ENCODE results near the gene MAPK6. TPM values are rescaled to one million over a fixed set of nuclear protein-coding genes. Genes with fewer than 3 reads are reported as not detected.
"Not testable (repeated sequence)": the region's sequence is repeated elsewhere in the genome, so short reads cannot be mapped to it uniquely, and the experiment has no call there.

Gene MAPK6
- polyA plus RNA-seq, 3 donors: 8.6 to 11.0 (median 10.2) TPM

DNA sequence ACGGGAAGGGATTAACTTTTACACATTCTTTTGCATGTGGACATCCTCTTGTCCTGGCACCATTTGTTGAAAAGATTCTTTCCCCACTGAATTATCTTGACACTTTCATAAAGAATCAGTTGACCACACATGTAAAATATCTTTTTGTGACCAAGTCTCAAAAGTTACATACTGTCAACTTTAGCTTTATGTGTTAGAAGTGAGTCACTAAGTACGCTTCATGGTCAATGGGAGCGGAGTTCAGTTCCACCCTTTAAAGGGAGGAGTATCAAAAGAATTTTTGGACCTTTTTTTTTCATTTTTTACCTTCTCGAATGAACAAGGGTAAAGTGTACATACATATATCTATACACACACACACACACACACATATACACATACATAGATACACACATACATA, 35.4 kb downstream of the MAPK6 start:
- DNase-seq: no peak
- Histone ChIP-seq H3K9ac (ENCODE audit: insufficient read depth, low read length, poor library complexity, severe bottlenecking) (no peak overlapping the region), H3K4me2 (replicated peaks; ENCODE audit: extremely low read depth, low read length, poor library complexity, severe bottlenecking) (no peak overlapping the region), H3K79me2 (ENCODE audit: insufficient read depth, low read length) (peaks cover 30% of the 10 kb centered on the region), H3K27me3 (ENCODE audit: control insufficient read depth in 2 of 2, insufficient read depth in 2 of 2, low read length in 2 of 2) (no peaks in the 10 kb centered on the region), H3K4me1 (ENCODE audit: control insufficient read depth in 1 of 2, insufficient read depth in 2 of 2, low read length in 2 of 2) (peaks cover 44 to 54% of the 10 kb centered on the region in 2 donors), H3K9me3 (replicated peaks in 1 of 2; ENCODE audit: control insufficient read depth in 1 of 2, insufficient read depth in 1 of 2, low read length in 2 of 2) (no peaks in the 10 kb centered on the region), H3K4me3 (replicated peaks in 1 of 3; ENCODE audit: low read depth in 2 of 3, low read length in 3 of 3) (no peak overlapping the region), H3K36me3 (replicated peaks in 1 of 2; ENCODE audit: control insufficient read depth in 1 of 2, insufficient read depth in 2 of 2, low read length in 2 of 2) (peaks cover 7 to 25% of the 10 kb centered on the region in 2 donors), H2AFZ (ENCODE audit: insufficient read depth, low read depth, low read length, poor library complexity, severe bottlenecking) (no peak overlapping the region), H3K27ac (ENCODE audit: low read depth in 1 of 2, low read length in 2 of 2) (no peak overlapping the region), H4K20me1 (ENCODE audit: insufficient read depth, low read length) (peaks cover 11% of the 10 kb centered on the region)
- Mint-ChIP-seq H3K4me1 (peaks cover 33% of the 10 kb centered on the region), H3K9me3 (peaks cover 0 to 2% (median 0%) of the 10 kb centered on the region in 7 donors), H3K4me3 (no peak overlapping the region), H3K27ac (no peak overlapping the region), H3K36me3 (peaks cover 29 to 41% of the 10 kb centered on the region in 2 donors), H3K27me3 (ENCODE audit: low read depth in 3 of 3) (no peaks in the 10 kb centered on the region)
- intact Hi-C loops (cut with micrococcal nuclease): no loop called here
- no CpG with 5 or more reads among the region's 4 CpGs for WGBS (ENCODE audit: insufficient coverage)
- TF ChIP-seq, protein P1, sequence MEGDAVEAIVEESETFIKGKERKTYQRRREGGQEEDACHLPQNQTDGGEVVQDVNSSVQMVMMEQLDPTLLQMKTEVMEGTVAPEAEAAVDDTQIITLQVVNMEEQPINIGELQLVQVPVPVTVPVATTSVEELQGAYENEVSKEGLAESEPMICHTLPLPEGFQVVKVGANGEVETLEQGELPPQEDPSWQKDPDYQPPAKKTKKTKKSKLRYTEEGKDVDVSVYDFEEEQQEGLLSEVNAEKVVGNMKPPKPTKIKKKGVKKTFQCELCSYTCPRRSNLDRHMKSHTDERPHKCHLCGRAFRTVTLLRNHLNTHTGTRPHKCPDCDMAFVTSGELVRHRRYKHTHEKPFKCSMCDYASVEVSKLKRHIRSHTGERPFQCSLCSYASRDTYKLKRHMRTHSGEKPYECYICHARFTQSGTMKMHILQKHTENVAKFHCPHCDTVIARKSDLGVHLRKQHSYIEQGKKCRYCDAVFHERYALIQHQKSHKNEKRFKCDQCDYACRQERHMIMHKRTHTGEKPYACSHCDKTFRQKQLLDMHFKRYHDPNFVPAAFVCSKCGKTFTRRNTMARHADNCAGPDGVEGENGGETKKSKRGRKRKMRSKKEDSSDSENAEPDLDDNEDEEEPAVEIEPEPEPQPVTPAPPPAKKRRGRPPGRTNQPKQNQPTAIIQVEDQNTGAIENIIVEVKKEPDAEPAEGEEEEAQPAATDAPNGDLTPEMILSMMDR (IDR thresholded peaks at IDR 0.05): no peak

DNA sequence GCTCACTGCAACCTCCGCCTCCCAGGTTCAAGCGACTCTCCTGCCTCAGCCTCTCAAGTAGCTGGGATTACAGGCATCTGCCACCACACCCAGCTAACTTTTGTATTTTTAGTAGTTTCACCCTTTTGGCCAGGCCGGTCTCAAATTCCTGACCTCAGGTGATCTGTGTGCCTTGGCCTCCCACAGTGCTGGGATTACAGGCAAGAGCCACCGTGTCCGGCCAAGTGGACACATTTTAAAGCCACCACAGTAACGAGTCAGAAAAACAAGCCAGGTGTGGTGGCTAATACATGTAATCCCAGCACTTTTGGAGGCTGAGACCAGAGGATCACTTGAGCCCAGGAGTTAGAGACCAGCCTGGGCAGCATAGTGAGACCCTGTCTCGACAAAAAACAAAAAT, 35.8 kb downstream of the MAPK6 start:
- H3K4me2 ChIP-seq (replicated peaks; ENCODE audit: extremely low read depth, low read length, poor library complexity, severe bottlenecking); H3K27me3 ChIP-seq (ENCODE audit: control insufficient read depth in 2 of 2, insufficient read depth in 2 of 2, low read length in 2 of 2); H3K9me3 Mint-ChIP-seq; H3K9me3 ChIP-seq (replicated peaks in 1 of 2; ENCODE audit: control insufficient read depth in 1 of 2, insufficient read depth in 1 of 2, low read length in 2 of 2); H3K4me3 ChIP-seq (replicated peaks in 1 of 3; ENCODE audit: low read depth in 2 of 3, low read length in 3 of 3); DNase-seq; H2AFZ ChIP-seq (ENCODE audit: insufficient read depth, low read depth, low read length, poor library complexity, severe bottlenecking); H3K27me3 Mint-ChIP-seq (ENCODE audit: low read depth in 3 of 3); H3K4me3 Mint-ChIP-seq; H3K9ac ChIP-seq (ENCODE audit: insufficient read depth, low read length, poor library complexity, severe bottlenecking); intact Hi-C loops (cut with micrococcal nuclease); H3K27ac ChIP-seq (ENCODE audit: low read depth in 1 of 2, low read length in 2 of 2): not testable (repeated sequence)
- Histone ChIP-seq H3K4me1 (ENCODE audit: control insufficient read depth in 1 of 2, insufficient read depth in 2 of 2, low read length in 2 of 2) (peaks cover 43 to 52% of the 10 kb centered on the region in 2 donors), H3K36me3 (replicated peaks in 1 of 2; ENCODE audit: control insufficient read depth in 1 of 2, insufficient read depth in 2 of 2, low read length in 2 of 2) (peaks cover 11 to 30% of the 10 kb centered on the region in 2 donors), H4K20me1 (ENCODE audit: insufficient read depth, low read length) (peaks cover 11% of the 10 kb centered on the region), H3K79me2 (ENCODE audit: insufficient read depth, low read length) (peaks cover 28% of the 10 kb centered on the region)
- Mint-ChIP-seq H3K4me1 (peaks cover 31% of the 10 kb centered on the region), H3K27ac (peak overlapping the region in 1 of 7 donors; percentile 21), H3K36me3 (peaks cover 34 to 43% of the 10 kb centered on the region in 2 donors)
- 100% methylated on average over 5 of the region's 7 CpGs for WGBS (ENCODE audit: insufficient coverage)

All from CD14-positive monocyte (primary cell).